Neural cell (in vitro differentiated cells): ENCODE measurements around the gene PGBD2. TPM values are rescaled to one million over a fixed set of nuclear protein-coding genes. Genes with fewer than 3 reads are reported as not detected.

Experiments
- H2AFZ ChIP-seq: fragments of 200-600, 300-800 bp; sonication (generic), shearing (Covaris generic); 2 replicates; pipeline ENCODE4 v1.6.0; 2014; ENCODE audit warnings: low read depth, mild to moderate bottlenecking, antibody characterized with exemption, low read length, moderate library complexity
- H3F3A ChIP-seq: fragments of 200-600 bp; shearing (Covaris generic); 2 replicates; pipeline ENCODE4 v1.6.1; 2016; ENCODE audit warnings: mild to moderate bottlenecking, moderate library complexity, mixed read lengths, antibody characterized with exemption, low read length; ENCODE audit not compliant: insufficient read depth, poor library complexity, severe bottlenecking
- H3K27ac ChIP-seq: fragments of 200-600, 300-800 bp; sonication (generic), shearing (Covaris generic); 2 replicates; pipeline ENCODE4 v1.5.1; 2014; ENCODE audit warnings: mild to moderate bottlenecking, low read length, moderate library complexity
- H3K27me3 ChIP-seq: fragments of 300-800, 200-600 bp; sonication (generic), shearing (Covaris generic); 2 replicates; pipeline ENCODE4 v1.6.0; 2014; ENCODE audit warnings: mild to moderate bottlenecking, low read depth, low read length, moderate library complexity; ENCODE audit not compliant: insufficient read depth
- H3K36me3 ChIP-seq: fragments of 300-800, 200-600 bp; sonication (generic), shearing (Covaris generic); 2 replicates; pipeline ENCODE4 v1.5.1; 2014; ENCODE audit warnings: mild to moderate bottlenecking, antibody characterized with exemption, low read length, moderate library complexity; ENCODE audit not compliant: insufficient read depth
- H3K4me2 ChIP-seq: fragments of 300-800, 200-600 bp; sonication (generic), shearing (Covaris generic); 2 replicates; pipeline ENCODE4 v1.6.0; 2014; ENCODE audit warnings: mild to moderate bottlenecking, low read length
- H3K4me3 ChIP-seq: fragments of 300-800, 200-600 bp; sonication (generic), shearing (Covaris generic); 2 replicates; pipeline ENCODE4 v1.5.1; 2014; ENCODE audit warnings: mild to moderate bottlenecking, low read length, moderate library complexity
- H3K79me2 ChIP-seq: fragments of 200-600 bp; shearing (Covaris generic); replicated peaks from 2 replicates; pipeline ENCODE4 v1.6.0; 2014; ENCODE audit warnings: mild to moderate bottlenecking, low read length, moderate library complexity; ENCODE audit not compliant: insufficient read depth
- H3K9ac ChIP-seq: fragments of 300-800, 200-600 bp; sonication (generic), shearing (Covaris generic); 2 replicates; pipeline ENCODE4 v1.6.1; 2016; ENCODE audit warnings: mild to moderate bottlenecking, low read length, mixed read lengths
- H3K9me2 ChIP-seq: fragments of 200-600 bp; shearing (Covaris generic); 2 replicates; pipeline ENCODE4 v1.6.1; 2016; ENCODE audit warnings: mild to moderate bottlenecking, low read length, mixed read lengths; ENCODE audit not compliant: insufficient read depth
- H3K9me3 ChIP-seq: fragments of 200-600, 300-800 bp; sonication (generic), shearing (Covaris generic); 2 replicates; pipeline ENCODE4 v1.6.1; 2016; ENCODE audit warnings: mild to moderate bottlenecking, mixed run types, low read length, moderate library complexity, mixed read lengths
- H4K20me1 ChIP-seq: fragments of 200-600 bp; shearing (Covaris generic); 2 replicates; pipeline ENCODE4 v1.6.1; 2016; ENCODE audit warnings: mild to moderate bottlenecking, mixed run types; ENCODE audit not compliant: insufficient read depth
- CTCF ChIP-seq: fragments of 450-650 bp; IDR thresholded peaks from 2 replicates; pipeline ENCODE4 v1.5.1; 2014; ENCODE audit warnings: antibody characterized with exemption, mild to moderate bottlenecking, moderate library complexity; ENCODE audit not compliant: poor library complexity, severe bottlenecking
- EZH2 ChIP-seq: fragments of 200-600, 300-800 bp; shearing (Covaris generic), sonication (generic); IDR thresholded peaks from 2 replicates; pipeline ENCODE4 v1.6.1; 2014; ENCODE audit warnings: antibody characterized with exemption, low read length, borderline replicate concordance, mild to moderate bottlenecking; ENCODE audit not compliant: insufficient read depth, poor library complexity, severe bottlenecking
- MXI1 ChIP-seq: fragments of 450-650 bp; conservative IDR thresholded peaks from 2 replicates; pipeline ENCODE4 v1.6.1; 2014; ENCODE audit warnings: antibody characterized with exemption, mild to moderate bottlenecking; ENCODE audit not compliant: poor library complexity, severe bottlenecking
- POLR2AphosphoS5 ChIP-seq: IDR thresholded peaks from 2 replicates; pipeline ENCODE4 v1.6.1; 2012
- RAD21 ChIP-seq: fragments of 450-650 bp; conservative IDR thresholded peaks from 2 replicates; pipeline ENCODE4 v1.6.1; 2014; ENCODE audit warnings: antibody characterized with exemption, mild to moderate bottlenecking, moderate library complexity
- REST ChIP-seq: IDR thresholded peaks from 2 replicates; pipeline ENCODE4 v1.6.1; 2012; ENCODE audit warnings: borderline replicate concordance
- SMC3 ChIP-seq: fragments of 450-650 bp; conservative IDR thresholded peaks from 2 replicates; pipeline ENCODE4 v1.6.1; 2014; ENCODE audit warnings: antibody characterized with exemption, mild to moderate bottlenecking, moderate library complexity; ENCODE audit not compliant: poor library complexity
- TAF1 ChIP-seq: IDR thresholded peaks from 2 replicates; pipeline ENCODE4 v1.6.1; 2012; ENCODE audit warnings: low read depth
- polyA plus RNA-seq: library from polyadenylated mRNA; depleted of rRNA; stranded (reverse); fragments of >200 nt; gene quantifications from 2 replicates; pipeline ENCODE4 v1.2.3, GENCODE V29; 2014

PGBD2 gene
- polyA plus RNA-seq, 1 donor from 2014 or later: 8.1 TPM

DNA sequence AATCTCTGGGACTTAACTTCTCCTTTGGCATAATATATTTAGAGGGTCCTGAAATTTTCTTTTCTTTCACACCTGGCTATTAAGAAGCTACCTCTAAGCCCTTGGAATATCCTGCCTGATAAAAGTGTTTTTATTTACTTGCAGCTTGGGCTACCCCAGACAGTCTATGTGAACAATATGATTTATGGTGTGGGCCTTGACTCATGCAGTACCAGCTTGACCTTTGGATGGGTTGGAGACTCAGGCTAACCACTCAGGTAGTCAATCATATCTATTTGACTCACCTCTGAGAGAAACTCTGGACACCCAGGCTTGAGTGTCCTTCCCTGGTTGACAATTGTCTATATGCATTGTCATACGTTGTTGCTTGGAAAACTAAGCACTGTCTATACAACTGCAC lies 13.4 kb upstream of the PGBD2 start:
- H3K27ac ChIP-seq: no peak overlapping the region
- H3K4me2 ChIP-seq: no peak overlapping the region
- no peak overlapping the region for H3K4me3 ChIP-seq
- no peaks in the 10 kb centered on the region for H3K79me2 ChIP-seq
- H2AFZ ChIP-seq: no peak overlapping the region
- H3K27me3 ChIP-seq: no peaks in the 10 kb centered on the region
- no peaks in the 10 kb centered on the region for H3K9me3 ChIP-seq
- no peak overlapping the region for H3K9ac ChIP-seq
- no peak for TF ChIP-seq RAD21
- H3F3A ChIP-seq: no peaks in the 10 kb centered on the region
- no peaks in the 10 kb centered on the region for H3K9me2 ChIP-seq
- H3K36me3 ChIP-seq: no peaks in the 10 kb centered on the region
- no peaks in the 10 kb centered on the region for H4K20me1 ChIP-seq

GRCh38 chr1:248894837-248895236 lies 11.2 kb upstream of the PGBD2 start:
- no peaks in the 10 kb centered on the region for H3K9me3 ChIP-seq
- no peaks in the 10 kb centered on the region for H3K27me3 ChIP-seq
- H3K79me2 ChIP-seq: no peaks in the 10 kb centered on the region
- H3F3A ChIP-seq: no peaks in the 10 kb centered on the region
- TF ChIP-seq TAF1 (no peak), REST (no peak), MXI1 (no peak), SMC3 (no peak), POLR2AphosphoS5 (no peak), CTCF (no peak), RAD21 (no peak), EZH2 (no peak)
- H3K4me3 ChIP-seq: no peak overlapping the region
- H3K9ac ChIP-seq: no peak overlapping the region
- no peaks in the 10 kb centered on the region for H3K9me2 ChIP-seq
- no peak overlapping the region for H3K27ac ChIP-seq
- H4K20me1 ChIP-seq: no peaks in the 10 kb centered on the region
- H3K36me3 ChIP-seq: no peaks in the 10 kb centered on the region
- H3K4me2 ChIP-seq: no peak overlapping the region
- H2AFZ ChIP-seq: no peak overlapping the region
